Measurements from ENCODE around the gene UBXN11.

Gene UBXN11

GRCh38 chr1:26306290-26307229 lies at the start of gene UBXN11:
UBXN11 (minus strand) TSS chr1:26306636; CDS start chr1:26302883, 3,753 bp downstream.
- peak; percentile 96 for DNase-seq (ENCODE audit: low spot score)

DNA sequence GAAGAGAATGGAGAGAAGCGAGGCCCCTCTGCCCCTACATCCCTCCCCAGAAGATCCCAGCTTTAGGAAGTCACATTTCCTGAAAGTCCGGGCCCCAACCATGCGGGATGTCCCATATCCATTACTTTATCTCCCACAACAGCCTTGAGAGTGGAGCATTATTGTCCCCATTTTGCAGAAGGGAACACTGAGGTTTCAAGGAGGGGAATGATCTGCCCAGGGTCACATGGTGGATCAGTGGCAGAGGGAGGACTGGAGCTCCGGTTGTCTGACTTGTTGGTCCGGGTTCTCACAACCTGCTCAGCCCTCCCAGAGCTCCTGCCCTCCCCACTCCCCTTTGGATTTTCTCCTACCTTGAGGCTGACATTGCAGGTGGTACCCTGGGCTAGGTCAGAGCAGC lies 49.7 kb upstream of the UBXN11 start:
- no peak for DNase-seq (ENCODE audit: low spot score)

GRCh38 chr1:26354972-26355371 lies 48.5 kb upstream of the UBXN11 start:
- no peak for DNase-seq (ENCODE audit: low spot score)

GRCh38 chr1:26353976-26354820 lies 47.8 kb upstream of the UBXN11 start, which contains the start of gene CRYBG2:
CRYBG2 (minus strand) TSS chr1:26354130; CDS start chr1:26346657, 7,473 bp downstream.
- no peak for DNase-seq (ENCODE audit: low spot score)

- DNase-seq (ENCODE audit: low spot score): no peak
Observed at GRCh38 chr1:26353210-26353859, 46.9 kb upstream of the UBXN11 start.

DNA sequence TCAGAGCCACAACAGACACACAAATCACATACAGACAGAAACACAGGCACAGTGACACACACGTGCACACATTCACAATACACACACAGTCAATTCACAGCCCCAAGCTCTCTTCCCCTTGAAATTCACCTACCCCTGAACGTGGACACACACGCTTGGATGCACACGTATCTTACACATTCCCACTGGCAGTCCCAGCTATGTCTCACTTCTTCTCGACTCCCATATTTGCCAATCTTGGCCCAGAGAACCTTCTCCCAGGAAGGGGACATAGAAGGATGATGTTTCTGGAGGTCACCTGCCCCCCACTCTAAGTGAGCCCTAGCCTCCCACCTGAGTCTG lies 45.9 kb upstream of the UBXN11 start:
- no peak for DNase-seq (ENCODE audit: low spot score)

DNA sequence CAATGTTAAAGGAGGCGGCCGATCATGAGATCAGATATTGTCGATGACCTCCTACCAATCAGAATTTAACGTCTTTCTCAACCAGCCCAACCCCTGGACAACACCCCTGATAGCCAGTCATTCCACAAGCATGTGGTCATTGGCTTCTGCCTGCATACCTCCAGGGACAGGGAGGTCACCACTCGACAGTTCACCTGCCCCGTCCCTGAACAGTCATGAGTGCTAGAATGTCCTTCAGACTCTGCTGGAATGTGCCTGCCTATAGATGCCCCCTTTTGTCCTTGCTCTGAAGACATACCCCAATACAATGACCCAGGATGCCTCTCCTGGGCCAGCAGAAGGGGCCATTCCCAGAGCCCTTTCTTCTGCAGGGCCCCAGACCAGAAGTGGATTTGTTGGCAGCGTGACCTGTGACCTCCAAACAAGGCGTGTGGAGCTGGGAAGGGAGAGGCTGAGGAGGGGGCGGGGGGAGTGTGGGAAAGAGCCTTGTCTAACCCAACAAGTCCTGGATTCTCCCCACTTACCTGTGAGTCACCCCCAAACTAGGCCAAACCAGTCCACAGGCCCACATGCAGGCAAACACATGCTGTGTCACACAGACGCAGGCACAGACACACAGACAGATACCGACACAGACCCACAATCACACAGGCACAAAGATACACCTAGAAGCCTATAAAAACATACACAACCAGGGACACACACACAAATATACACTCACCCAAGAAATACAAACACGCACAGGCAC lies 45.3 kb upstream of the UBXN11 start:
- no peak for DNase-seq (ENCODE audit: low spot score)

GRCh38 chr1:26350701-26351589 lies 44.5 kb upstream of the UBXN11 start:
- DNase-seq (ENCODE audit: low spot score): no peak

- DNase-seq (ENCODE audit: low spot score): no peak
Observed at GRCh38 chr1:26350343-26350700, 43.9 kb upstream of the UBXN11 start.

DNA sequence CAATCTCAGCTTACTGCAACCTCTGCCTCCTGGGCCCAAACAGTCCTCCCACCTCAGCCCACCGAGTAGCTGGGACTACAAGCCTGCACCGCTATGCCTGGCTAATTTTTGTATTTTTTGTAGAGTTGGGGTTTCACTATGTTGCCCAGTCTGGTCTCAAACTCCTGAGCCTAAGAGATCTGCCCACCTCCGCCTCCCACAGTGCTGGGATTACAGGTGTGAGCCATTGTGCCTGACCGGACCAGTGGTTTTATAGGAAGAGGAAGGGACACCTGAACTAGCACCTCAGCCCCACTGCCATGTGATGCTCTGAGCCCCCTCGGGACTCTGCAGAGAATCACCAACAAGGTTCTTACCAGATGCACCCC lies 43.4 kb upstream of the UBXN11 start:
- DNase-seq (ENCODE audit: low spot score): no peak

DNA sequence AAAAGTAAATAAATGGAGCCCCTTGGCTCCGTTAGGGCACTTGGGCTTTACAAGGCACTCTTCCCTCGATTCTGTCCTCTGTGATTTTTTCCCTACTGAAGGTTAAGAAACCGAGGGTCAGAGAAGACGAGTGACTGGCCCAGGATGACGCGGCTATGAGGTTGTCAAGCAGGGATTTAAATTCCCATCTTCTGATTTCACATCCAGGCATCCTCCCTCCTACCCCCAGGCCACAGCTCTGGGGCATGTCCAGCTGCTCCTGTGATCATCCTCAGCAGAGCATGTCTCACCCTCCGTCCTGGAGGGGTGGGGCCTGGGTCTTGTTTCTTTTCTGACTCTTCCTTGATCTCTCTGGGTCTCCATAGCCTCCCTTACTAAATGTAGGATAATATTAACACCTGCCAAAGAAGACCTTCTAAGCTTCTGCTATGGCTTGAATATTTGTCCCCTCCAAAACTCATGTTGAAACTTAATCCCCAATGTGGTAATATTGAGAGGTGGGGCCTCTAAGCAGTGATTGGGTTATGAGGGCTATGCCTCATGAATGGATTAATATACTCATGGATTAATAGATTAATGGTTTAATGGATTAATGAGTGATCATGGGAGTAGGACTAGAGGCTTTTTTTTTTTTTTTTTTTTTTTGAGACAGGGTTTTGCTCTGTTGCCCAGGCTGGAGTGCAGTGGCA lies 42.9 kb upstream of the UBXN11 start:
- DNase-seq (ENCODE audit: low spot score): peak; percentile 69

GRCh38 chr1:26346274-26347033 lies 40.0 kb upstream of the UBXN11 start:
- DNase-seq (ENCODE audit: low spot score): no peak

- DNase-seq (ENCODE audit: low spot score): no peak
Observed at GRCh38 chr1:26345718-26346117, 39.3 kb upstream of the UBXN11 start.

- DNase-seq (ENCODE audit: low spot score): no peak
Observed at GRCh38 chr1:26344147-26344920, 37.9 kb upstream of the UBXN11 start.

DNA sequence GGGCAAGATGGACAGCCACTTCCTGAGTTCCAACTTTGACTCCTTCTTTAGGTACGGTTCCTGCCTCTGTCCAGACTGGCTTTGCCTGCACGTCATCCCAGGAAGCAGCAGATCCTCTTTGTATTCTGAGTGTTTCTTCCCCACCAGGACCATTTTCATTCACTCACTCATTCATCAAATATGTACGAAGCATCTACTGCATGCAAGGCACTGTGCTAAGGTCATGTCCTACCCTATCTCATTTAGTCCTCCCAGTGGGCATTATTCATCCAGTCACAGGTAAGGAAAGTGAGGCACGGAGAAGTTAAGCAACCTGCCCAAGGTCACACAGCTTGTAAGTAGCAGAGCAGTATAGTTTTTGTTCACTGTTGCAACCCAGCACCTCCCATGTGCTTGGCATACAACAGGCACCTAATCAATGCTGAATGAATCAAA lies 33.6 kb upstream of the UBXN11 start:
- no peak for DNase-seq (ENCODE audit: low spot score)

DNA sequence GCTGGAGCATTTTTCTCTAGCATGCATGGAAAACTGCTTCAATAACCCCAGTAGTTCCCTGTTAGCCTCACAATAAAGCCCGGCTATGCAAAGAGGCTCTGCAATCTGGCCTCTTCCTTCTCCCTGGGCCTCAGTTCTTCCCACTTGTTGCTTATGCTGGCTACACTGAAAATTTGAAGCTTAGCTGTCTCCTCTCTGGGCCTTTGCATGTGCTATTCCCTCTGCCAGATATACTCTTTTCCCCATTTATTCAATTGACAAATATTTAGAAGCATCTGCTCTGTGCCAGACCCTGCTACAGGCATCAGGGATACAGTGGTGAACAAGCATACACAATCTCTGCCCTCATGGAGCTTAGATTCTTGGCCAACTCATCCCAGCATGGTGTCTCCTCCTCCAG lies 32.2 kb upstream of the UBXN11 start:
- DNase-seq (ENCODE audit: low spot score): no peak

GRCh38 chr1:26337625-26338024 lies 31.2 kb upstream of the UBXN11 start:
- no peak for DNase-seq (ENCODE audit: low spot score)

GRCh38 chr1:26337206-26337535 lies 30.7 kb upstream of the UBXN11 start:
- no peak for DNase-seq (ENCODE audit: low spot score)
